Thyroid gland (tissue), 4 donors: ENCODE measurements around the gene UNCX. TPM values are rescaled to one million over a fixed set of nuclear protein-coding genes. Genes with fewer than 3 reads are reported as not detected.

ENCODE experiments used
- DNase-seq, 2 donors: peaks; one replicate each; pipeline ENCODE4 v3.0.0-alpha.2; 2019
- H3K27ac ChIP-seq, 3 donors: fragments of 200-600 bp; sonication (generic); 1 replicate in 2 of 3; 2 replicates in 1 of 3; pipeline ENCODE4 v1.5.1; 2016 to 2019; ENCODE audit warnings: mild to moderate bottlenecking in 1 of 3, moderate library complexity in 1 of 3
- H3K27me3 ChIP-seq: fragments of 200-600 bp; sonication (generic); one replicate; pipeline ENCODE4 v1.5.1; 2019
- H3K36me3 ChIP-seq, 2 donors: fragments of 200-600 bp; sonication (generic); one replicate each; pipeline ENCODE4 v1.5.1; 2016 to 2019
- H3K4me1 ChIP-seq, 2 donors: fragments of 200-600 bp; sonication (generic); one replicate each; pipeline ENCODE4 v1.5.1; 2017 to 2019
- H3K4me3 ChIP-seq, 3 donors: fragments of 200-600 bp; sonication (generic); replicated peaks in 1 of 3; 1 replicate in 2 of 3; 2 replicates in 1 of 3; pipeline ENCODE4 v1.5.1; 2016; ENCODE audit warnings: mild to moderate bottlenecking in 1 of 3
- H3K9me3 ChIP-seq: fragments of 200-600 bp; sonication (generic); one replicate; pipeline ENCODE4 v1.5.1; 2017
- POLR2A ChIP-seq, 2 donors: fragments of 450-650 bp; IDR thresholded peaks; one replicate each; pipeline ENCODE4 v1.6.1; 2017; ENCODE audit warnings: antibody characterized with exemption in 2 of 2, mild to moderate bottlenecking in 2 of 2, moderate library complexity in 1 of 2
- WGBS, 2 donors: methylation state at CpG; one replicate each; pipeline ENCODE4 v1.1.5; 2017; 5-methylcytosine and 5-hydroxymethylcytosine counted together
- intact Hi-C: fragments of 100-400 bp; cut with DNase I; formaldehyde crosslinking; loops from one replicate; pipeline ENCODE4 v1.15.1; 2023
- total RNA-seq, 4 donors: library from RNA; depleted of rRNA; stranded (reverse); fragments of >200 nt; gene quantifications; one replicate each; pipeline ENCODE4 v1.2.3, GENCODE V29; 2016
- TF ChIP-seq, protein P1 (sequence below), 6 experiments: fragments of 200-600 bp in 3 of 6; fragments of 450-650 bp in 3 of 6; sonication (generic) in 3 of 6; IDR thresholded peaks; one replicate each; pipeline ENCODE4 v1.5.1; 2016 to 2019; ENCODE audit warnings: antibody characterized with exemption in 6 of 6, mild to moderate bottlenecking in 2 of 6, inconsistent platforms in 1 of 6, moderate library complexity in 1 of 6

Gene UNCX
- total RNA-seq, 4 donors from 2014 or later: not detected

DNA sequence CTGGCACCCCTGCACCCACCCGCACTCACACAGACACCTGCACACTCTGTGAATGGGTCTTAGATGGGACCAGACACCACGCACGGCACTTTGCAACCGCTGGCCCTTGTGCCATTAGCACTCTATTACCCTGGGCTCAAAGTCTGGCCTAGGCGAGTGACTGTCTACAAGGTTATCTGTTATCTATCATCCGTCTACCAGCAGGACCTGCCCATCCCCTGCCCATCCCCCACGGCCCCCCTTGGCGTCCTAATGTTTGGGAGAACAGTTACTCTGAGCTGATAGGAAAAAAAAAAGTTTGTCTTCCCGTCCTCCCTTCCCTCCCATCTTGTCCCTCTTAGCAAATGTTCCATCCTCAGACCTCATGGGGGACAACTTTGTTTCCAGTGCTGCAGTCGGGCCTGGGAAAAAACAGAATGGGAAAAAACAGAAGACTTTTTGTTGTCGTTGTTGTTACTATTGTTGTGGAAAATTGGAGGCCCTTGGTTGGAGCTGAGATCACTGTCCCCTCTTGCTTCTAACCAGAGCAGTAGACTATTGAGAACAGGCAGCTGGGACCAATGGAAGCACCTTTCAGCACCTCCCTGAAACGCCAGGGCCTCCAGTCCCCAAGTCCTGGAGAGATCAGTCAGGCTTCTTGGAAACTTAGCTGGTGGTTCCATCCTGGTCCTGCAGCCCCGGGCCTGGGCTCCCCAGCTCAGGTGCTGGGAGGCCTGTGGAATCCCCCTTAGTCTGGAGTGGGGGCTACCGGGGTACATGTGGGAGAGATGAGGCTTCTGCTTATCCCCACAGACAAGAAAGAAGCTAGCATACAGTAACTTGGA is 12.2 kb downstream of the UNCX start:
- no peaks in the 10 kb centered on the region for H3K9me3 ChIP-seq
- no peak overlapping the region for H3K4me3 ChIP-seq
- intact Hi-C loops: no loop called here
- no peak for DNase-seq
- peaks cover 6 to 36% of the 10 kb centered on the region in 2 donors for H3K4me1 ChIP-seq
- no peak overlapping the region for H3K27ac ChIP-seq
- H3K27me3 ChIP-seq: peaks cover 73% of the 10 kb centered on the region
- no peak for TF ChIP-seq POLR2A (IDR thresholded peaks at IDR 0.05)
- TF ChIP-seq, protein P1, sequence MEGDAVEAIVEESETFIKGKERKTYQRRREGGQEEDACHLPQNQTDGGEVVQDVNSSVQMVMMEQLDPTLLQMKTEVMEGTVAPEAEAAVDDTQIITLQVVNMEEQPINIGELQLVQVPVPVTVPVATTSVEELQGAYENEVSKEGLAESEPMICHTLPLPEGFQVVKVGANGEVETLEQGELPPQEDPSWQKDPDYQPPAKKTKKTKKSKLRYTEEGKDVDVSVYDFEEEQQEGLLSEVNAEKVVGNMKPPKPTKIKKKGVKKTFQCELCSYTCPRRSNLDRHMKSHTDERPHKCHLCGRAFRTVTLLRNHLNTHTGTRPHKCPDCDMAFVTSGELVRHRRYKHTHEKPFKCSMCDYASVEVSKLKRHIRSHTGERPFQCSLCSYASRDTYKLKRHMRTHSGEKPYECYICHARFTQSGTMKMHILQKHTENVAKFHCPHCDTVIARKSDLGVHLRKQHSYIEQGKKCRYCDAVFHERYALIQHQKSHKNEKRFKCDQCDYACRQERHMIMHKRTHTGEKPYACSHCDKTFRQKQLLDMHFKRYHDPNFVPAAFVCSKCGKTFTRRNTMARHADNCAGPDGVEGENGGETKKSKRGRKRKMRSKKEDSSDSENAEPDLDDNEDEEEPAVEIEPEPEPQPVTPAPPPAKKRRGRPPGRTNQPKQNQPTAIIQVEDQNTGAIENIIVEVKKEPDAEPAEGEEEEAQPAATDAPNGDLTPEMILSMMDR (IDR thresholded peaks at IDR 0.05): no peak
- 16 to 25% methylated on average over 10 to 14 of the region's 14 CpGs for WGBS, 2 donors
- no peaks in the 10 kb centered on the region for H3K36me3 ChIP-seq

DNA sequence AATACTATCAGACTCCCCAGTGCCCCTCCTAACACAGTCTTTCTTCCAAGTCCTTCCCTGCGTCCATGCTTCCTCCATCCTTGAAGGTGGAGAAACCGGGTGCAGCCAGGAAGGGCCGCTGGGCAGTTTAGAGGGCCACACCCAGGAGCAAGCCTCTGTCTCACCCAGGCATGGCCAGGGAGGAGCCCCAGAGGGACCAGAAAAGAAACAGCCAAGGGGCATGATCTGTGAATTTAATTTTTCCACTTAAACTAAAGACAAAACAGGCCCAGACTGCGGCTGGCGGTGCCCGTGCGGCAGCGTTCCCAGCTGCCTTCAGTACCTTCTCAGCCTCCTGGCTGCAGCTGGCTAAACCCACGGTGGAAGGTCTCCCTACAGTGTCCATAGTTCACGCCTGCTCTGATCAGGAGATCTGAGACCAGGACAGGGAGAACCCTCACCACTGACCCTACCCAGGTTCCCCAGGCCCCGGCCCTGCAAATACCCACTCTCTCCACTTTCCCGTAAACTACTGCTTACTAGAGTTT is 12.9 kb downstream of the UNCX start:
- peaks cover 6 to 36% of the 10 kb centered on the region in 2 donors for H3K4me1 ChIP-seq
- intact Hi-C loops: no loop called here
- no peaks in the 10 kb centered on the region for H3K9me3 ChIP-seq
- no peak overlapping the region for H3K4me3 ChIP-seq
- 15 to 20% methylated on average over 12 of the region's 12 CpGs for WGBS, 2 donors
- H3K36me3 ChIP-seq: no peaks in the 10 kb centered on the region
- H3K27me3 ChIP-seq: peaks cover 66% of the 10 kb centered on the region
- TF ChIP-seq, protein P1 (IDR thresholded peaks at IDR 0.05): no peak
- no peak for TF ChIP-seq POLR2A (IDR thresholded peaks at IDR 0.05)
- no peak for DNase-seq
- H3K27ac ChIP-seq: no peak overlapping the region

DNA sequence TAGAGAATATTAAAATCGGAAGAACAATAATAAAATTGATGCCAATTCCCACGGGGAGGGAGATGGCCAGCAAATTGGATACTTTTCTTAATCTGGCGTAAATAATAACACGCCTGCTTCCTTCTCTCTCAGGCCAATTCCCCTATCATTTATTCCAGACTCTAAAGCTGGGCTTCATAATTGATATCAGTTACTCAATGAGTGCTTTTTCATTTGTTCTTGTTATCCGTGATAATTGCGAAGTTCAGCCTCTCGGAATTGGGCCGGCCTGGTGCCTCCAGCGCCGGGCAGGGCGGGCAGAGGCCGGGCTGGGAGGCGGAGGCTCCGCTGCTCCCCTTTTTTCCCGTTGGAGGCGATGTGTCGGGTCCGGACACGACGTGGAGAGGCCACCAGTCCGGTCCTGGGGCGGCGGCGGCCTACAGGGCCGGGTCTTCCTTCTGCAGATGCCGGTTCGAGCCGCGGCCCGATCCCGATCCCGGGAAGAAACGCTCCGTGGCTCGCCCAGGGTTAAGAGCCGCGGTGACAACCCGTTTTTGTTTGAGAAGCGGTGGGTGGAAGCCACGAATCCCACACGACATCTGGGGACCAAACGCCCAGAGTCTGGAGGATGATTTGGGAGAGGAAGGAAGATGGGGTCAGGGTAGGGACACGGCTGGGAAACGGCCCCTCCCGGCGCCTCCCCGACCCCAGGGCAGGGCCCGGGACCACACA is 13.6 kb downstream of the UNCX start:
- H3K4me1 ChIP-seq: peaks cover 6 to 31% of the 10 kb centered on the region in 2 donors
- intact Hi-C loops: no loop called here
- peaks cover 59% of the 10 kb centered on the region for H3K27me3 ChIP-seq
- H3K9me3 ChIP-seq: no peaks in the 10 kb centered on the region
- H3K27ac ChIP-seq: no peak overlapping the region
- no peaks in the 10 kb centered on the region for H3K36me3 ChIP-seq
- no peak for TF ChIP-seq POLR2A (IDR thresholded peaks at IDR 0.05)
- TF ChIP-seq, protein P1 (IDR thresholded peaks at IDR 0.05): no peak
- WGBS, 2 donors: 10 to 12% methylated on average over 33 to 45 of the region's 48 CpGs
- no peak for DNase-seq
- no peak overlapping the region for H3K4me3 ChIP-seq

DNA sequence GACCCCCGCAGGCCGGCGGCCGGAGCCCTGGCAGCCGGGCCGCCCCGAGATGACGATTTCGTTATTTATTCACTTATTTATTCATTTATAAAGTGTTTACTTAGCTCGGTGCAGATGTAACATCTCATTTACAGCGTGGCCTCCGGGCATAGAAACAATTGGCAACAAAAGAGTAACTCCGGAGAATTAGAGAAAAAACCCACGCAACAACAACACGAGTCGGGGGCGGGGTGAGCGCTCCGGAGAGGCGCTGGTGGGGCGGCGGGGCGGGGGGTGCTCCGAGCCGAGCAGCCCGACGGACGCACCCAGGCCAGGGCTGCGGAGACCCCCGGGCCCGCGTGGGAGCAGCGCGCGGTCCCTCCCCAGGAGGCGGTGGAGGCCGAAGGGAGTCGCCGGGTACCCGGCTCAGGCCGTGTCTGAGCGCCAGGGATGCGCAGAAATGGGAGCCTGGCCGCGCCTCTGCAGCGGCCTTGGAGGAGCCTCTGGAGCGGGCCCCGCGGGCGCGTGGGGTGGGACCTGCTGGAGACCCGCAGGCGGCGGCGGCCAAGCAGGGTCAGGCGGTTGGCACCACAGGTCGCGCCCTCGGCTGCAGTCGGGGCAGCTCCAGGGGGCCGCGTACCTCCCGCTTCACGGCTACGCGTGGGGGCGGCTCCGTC is 14.3 kb downstream of the UNCX start:
- intact Hi-C loops: no loop called here
- Histone ChIP-seq H3K9me3 (no peaks in the 10 kb centered on the region), H3K4me1 (peaks cover 6 to 26% of the 10 kb centered on the region in 2 donors), H3K4me3 (no peak overlapping the region), H3K27me3 (peaks cover 52% of the 10 kb centered on the region), H3K36me3 (no peaks in the 10 kb centered on the region), H3K27ac (no peak overlapping the region)
- TF ChIP-seq, protein P1 (IDR thresholded peaks at IDR 0.05): no peak
- TF ChIP-seq POLR2A (IDR thresholded peaks at IDR 0.05): no peak
- DNase-seq: no peak
- 3 to 4% methylated on average over 18 to 23 of the region's 68 CpGs for WGBS, 2 donors
